H1 (cell line): ENCODE results near the gene NT5DC1. TPM values are rescaled to one million over a fixed set of nuclear protein-coding genes. Genes with fewer than 3 reads are reported as not detected.

Source experiments
- CTCF ChIA-PET: fragments of 300-600 bp; sonication (Branson Sonifier 250); formaldehyde crosslinking; loops from one replicate; lab custom pipeline; 2021; ENCODE audit not compliant: partially characterized antibody; lab: Charles Lee
- POLR2A ChIA-PET: fragments of 300-600 bp; sonication (Branson Sonifier 250); formaldehyde crosslinking; loops from one replicate; lab custom pipeline; 2021; ENCODE audit warnings: inconsistent platforms; ENCODE audit not compliant: partially characterized antibody; lab: Charles Lee
- DNase-seq, 2 experiments: peaks; one replicate each; pipeline versions ENCODE4 v3.0.0 to v3.0.0-alpha.2; 2010 to 2022; ENCODE audit warnings: low spot score in 2 of 2, low read depth in 1 of 2, mixed read lengths in 1 of 2
- FAIRE-seq: peaks from 2 replicates; lab custom pipeline; 2011; peaks lifted over from hg19 to GRCh38; lab: Jason Lieb, UNC
- H2AFZ ChIP-seq: 2 replicates; pipeline ENCODE4 v1.8.1; 2012; ENCODE audit warnings: low read length, inconsistent platforms
- H2AK5ac ChIP-seq: 2 replicates; pipeline ENCODE4 v1.6.1; 2013; ENCODE audit warnings: low read depth, low read length
- H2BK120ac ChIP-seq: replicated peaks from 2 replicates; pipeline ENCODE3; 2013; ENCODE audit warnings: low read depth, low read length, inconsistent platforms
- H2BK12ac ChIP-seq: 2 replicates; pipeline ENCODE4 v1.6.1; 2013; ENCODE audit warnings: low read depth, low read length
- H2BK15ac ChIP-seq: 2 replicates; pipeline ENCODE4 v1.6.1; 2013; ENCODE audit warnings: low read length
- H2BK20ac ChIP-seq: 2 replicates; pipeline ENCODE4 v1.6.1; 2013; ENCODE audit warnings: low read length
- H2BK5ac ChIP-seq: 2 replicates; pipeline ENCODE4 v1.6.1; 2013; ENCODE audit warnings: low read depth, low read length
- H3K14ac ChIP-seq: 2 replicates; pipeline ENCODE4 v1.6.1; 2013; ENCODE audit warnings: inconsistent platforms; ENCODE audit not compliant: insufficient read length
- H3K18ac ChIP-seq: 2 replicates; pipeline ENCODE4 v1.6.1; 2013; ENCODE audit warnings: low read length; ENCODE audit errors: extremely low read depth
- H3K23ac ChIP-seq: 2 replicates; pipeline ENCODE4 v1.6.1; 2013; ENCODE audit warnings: inconsistent platforms; ENCODE audit not compliant: insufficient read length
- H3K23me2 ChIP-seq: 2 replicates; pipeline ENCODE4 v1.6.1; 2013; ENCODE audit warnings: low read depth, low read length
- H3K27ac ChIP-seq: 2 replicates; pipeline ENCODE4 v1.6.1; 2011; ENCODE audit warnings: low read depth, low read length, inconsistent platforms
- H3K27me3 ChIP-seq, 4 experiments: replicated peaks in 1 of 4; 1 replicate in 1 of 4; 2 replicates in 3 of 4; pipeline versions ENCODE4 v1.6.1 to v1.8.1; 2011 to 2013; ENCODE audit warnings: low read length in 3 of 4, mild to moderate bottlenecking in 3 of 4, inconsistent platforms in 2 of 4, mixed read lengths in 2 of 4, moderate library complexity in 1 of 4; ENCODE audit not compliant: control insufficient read depth in 3 of 4, insufficient read depth in 3 of 4; ENCODE audit errors: extremely low read depth in 1 of 4
- H3K36me3 ChIP-seq, 4 experiments: 2 replicates each; pipeline versions ENCODE4 v1.6.1 to v1.8.1; 2011 to 2013; ENCODE audit warnings: mild to moderate bottlenecking in 4 of 4, low read length in 3 of 4, moderate library complexity in 2 of 4, control low read depth in 1 of 4, inconsistent platforms in 1 of 4; ENCODE audit not compliant: insufficient read depth in 4 of 4, control insufficient read depth in 2 of 4
- H3K4ac ChIP-seq: replicated peaks from 2 replicates; pipeline ENCODE3; 2013; ENCODE audit warnings: low read length, low read depth, mixed read lengths, inconsistent platforms; ENCODE audit not compliant: insufficient read length
- H3K4me1 ChIP-seq, 4 experiments: replicated peaks in 1 of 4; 1 replicate in 1 of 4; 2 replicates in 3 of 4; pipeline versions ENCODE4 v1.6.1 to v1.8.1; 2011 to 2013; ENCODE audit warnings: low read length in 3 of 4, inconsistent platforms in 2 of 4, mixed read lengths in 1 of 4; ENCODE audit not compliant: insufficient read depth in 4 of 4, control insufficient read depth in 3 of 4
- H3K4me2 ChIP-seq, 2 experiments: 2 replicates each; pipeline versions ENCODE4 v1.6.1 to v1.8.1; 2011 to 2013; ENCODE audit warnings: low read depth in 2 of 2, low read length in 2 of 2, control low read depth in 1 of 2, inconsistent platforms in 1 of 2, mild to moderate bottlenecking in 1 of 2; ENCODE audit not compliant: insufficient read depth in 1 of 2
- H3K4me3 ChIP-seq, 4 experiments: fragments of 200-600, 300-600 bp in 1 of 4; sonication (generic), shearing (Covaris generic), sonication (Bioruptor Twin) in 1 of 4; 2 replicates each; pipeline versions ENCODE4 v1.5.1 to v1.8.1; 2011 to 2016; ENCODE audit warnings: low read length in 4 of 4, low read depth in 3 of 4, control low read depth in 2 of 4, inconsistent platforms in 2 of 4, mild to moderate bottlenecking in 2 of 4, mixed read lengths in 1 of 4, moderate library complexity in 1 of 4; ENCODE audit not compliant: insufficient read depth in 2 of 4; ENCODE audit errors: extremely low read depth in 1 of 4
- H3K56ac ChIP-seq: replicated peaks from 2 replicates; pipeline ENCODE3; 2013; ENCODE audit warnings: low read depth, mild to moderate bottlenecking, mixed read lengths, low read length, inconsistent platforms; ENCODE audit not compliant: insufficient read length
- H3K79me1 ChIP-seq: 2 replicates; pipeline ENCODE4 v1.6.1; 2013; ENCODE audit warnings: low read depth, low read length, control low read depth
- H3K79me2 ChIP-seq, 2 experiments: 2 replicates each; pipeline versions ENCODE4 v1.6.1 to v1.8.1; 2012 to 2013; ENCODE audit warnings: low read length in 2 of 2, mild to moderate bottlenecking in 2 of 2, inconsistent platforms in 1 of 2; ENCODE audit not compliant: insufficient read depth in 2 of 2, control insufficient read depth in 1 of 2
- H3K9ac ChIP-seq, 4 experiments: replicated peaks in 1 of 4; 1 replicate in 1 of 4; 2 replicates in 3 of 4; pipeline versions ENCODE4 v1.6.1 to v1.8.1; 2011 to 2013; ENCODE audit warnings: low read depth in 3 of 4, low read length in 3 of 4, control low read depth in 2 of 4, mild to moderate bottlenecking in 2 of 4, moderate library complexity in 2 of 4, inconsistent platforms in 1 of 4; ENCODE audit errors: extremely low read depth in 1 of 4
- H3K9me3 ChIP-seq, 2 experiments: 2 replicates each; pipeline versions ENCODE4 v1.6.1 to v1.8.1; 2012 to 2013; ENCODE audit warnings: mild to moderate bottlenecking in 2 of 2, moderate library complexity in 2 of 2, control low read depth in 1 of 2, inconsistent platforms in 1 of 2, low read depth in 1 of 2, low read length in 1 of 2, mixed read lengths in 1 of 2; ENCODE audit not compliant: insufficient read depth in 2 of 2
- H4K20me1 ChIP-seq, 2 experiments: replicated peaks in 1 of 2; 2 replicates each; pipeline versions ENCODE3 to v1.8.1; 2011 to 2013; ENCODE audit warnings: inconsistent platforms in 2 of 2, low read length in 2 of 2, mild to moderate bottlenecking in 1 of 2; ENCODE audit not compliant: insufficient read depth in 2 of 2, control insufficient read depth in 1 of 2
- H4K5ac ChIP-seq: 2 replicates; pipeline ENCODE4 v1.6.1; 2013; ENCODE audit warnings: low read length, low read depth, mixed read lengths, inconsistent platforms; ENCODE audit not compliant: insufficient read length
- H4K8ac ChIP-seq: 2 replicates; pipeline ENCODE4 v1.8.0; 2013; ENCODE audit warnings: mild to moderate bottlenecking, moderate library complexity, low read length, inconsistent platforms; ENCODE audit not compliant: insufficient read depth; ENCODE audit errors: extremely low read depth
- H4K91ac ChIP-seq: replicated peaks from 2 replicates; pipeline ENCODE3; 2013; ENCODE audit warnings: low read length, mixed read lengths, inconsistent platforms; ENCODE audit not compliant: insufficient read length
- POLR2AphosphoS5 ChIP-seq: IDR thresholded peaks from 2 replicates; pipeline ENCODE4 v1.6.1; 2011; ENCODE audit warnings: low read depth, low read length
- TEAD4 ChIP-seq: IDR thresholded peaks from 2 replicates; pipeline ENCODE4 v1.6.1; 2012; ENCODE audit warnings: low read depth, low read length, inconsistent platforms, mixed read lengths
- WGBS, 2 experiments: shearing (Covaris generic) in 1 of 2; methylation state at CpG; one replicate each; pipeline versions ENCODE4 v1.1.6 to v1.1.7; 2013 to 2015; ENCODE audit warnings: low lambda C conversion rate in 2 of 2, mixed read lengths in 2 of 2, inconsistent platforms in 1 of 2, low coverage in 1 of 2, missing lambda C conversion rate in 1 of 2; ENCODE audit not compliant: insufficient replicate concordance in 2 of 2, insufficient coverage in 1 of 2, insufficient read length in 1 of 2; ENCODE audit errors: extremely low coverage in 1 of 2, missing lambda C conversion rate in 1 of 2; 5-methylcytosine and 5-hydroxymethylcytosine counted together
- polyA plus RNA-seq, 7 experiments: library from polyadenylated mRNA; depleted of rRNA in 3 of 7; stranded (reverse) in 5 of 7; unstranded in 2 of 7; fragments of >200 nt in 5 of 7; fragments of 200-250 nt in 2 of 7; gene quantifications; 1 replicate in 5 of 7; 2 replicates in 1 of 7; 4 replicates in 1 of 7; pipeline versions ENCODE4 v1.2.1 to v1.2.3, GENCODE V29; 2011 to 2013; ENCODE audit warnings: missing spikeins in 2 of 7, mixed read lengths in 2 of 7
- total RNA-seq: library from RNA; stranded (reverse); fragmentation: NEBNext Ultra II Directional; extraction: Animal tissue kit (Norgen Biotek cat#: 25700); gene quantifications from 2 replicates; pipeline ENCODE4 v1.2.1, GENCODE V29; 2021

The NT5DC1 gene
- total and polyA plus RNA-seq, 2 of the 8 experiments (the other 6 are each of a cell fraction or from before 2014, with no cell fraction given): 25.3 to 72.7 TPM

- H3K56ac ChIP-seq: no peak overlapping the region
- H3K9me3 ChIP-seq: no peaks in the 10 kb centered on the region
- no peak overlapping the region for H3K9ac ChIP-seq
- H3K36me3 ChIP-seq: no peaks in the 10 kb centered on the region
- H3K79me1 ChIP-seq: no peaks in the 10 kb centered on the region
- no peaks in the 10 kb centered on the region for H3K79me2 ChIP-seq
- DNase-seq: no peak
- no peak overlapping the region for H2BK120ac ChIP-seq
- H2AK5ac ChIP-seq: no peak overlapping the region
- no peak overlapping the region for H4K5ac ChIP-seq
- no peak overlapping the region for H2BK15ac ChIP-seq
- no peak overlapping the region for H4K91ac ChIP-seq
- H3K4me1 ChIP-seq: no peaks in the 10 kb centered on the region
- H3K18ac ChIP-seq: no peak overlapping the region
- H4K8ac ChIP-seq: no peak overlapping the region
- peak overlapping the region; percentile 42; the same call in 1 of the 2 replicates for H2AFZ ChIP-seq
- POLR2A ChIA-PET: interaction anchor here (1.1 kb wide), 2 partner anchors 26 to 32 kb away, joined by 3 read pairs; partner anchors contain the start of gene NT5DC1
- H2BK5ac ChIP-seq: no peak overlapping the region
- no peak overlapping the region for H2BK20ac ChIP-seq
- FAIRE-seq: no peak
- H2BK12ac ChIP-seq: no peak overlapping the region
- H3K4me3 ChIP-seq: no peak overlapping the region
- CTCF ChIA-PET: no interaction called here
- H3K4ac ChIP-seq: no peak overlapping the region
- no peaks in the 10 kb centered on the region for H3K23me2 ChIP-seq
- peaks cover 0 to 1% (median 0%) of the 10 kb centered on the region in 4 experiments; a peak in 1 of 7 replicates for H3K27me3 ChIP-seq
- no peak overlapping the region for H3K4me2 ChIP-seq
- no peak overlapping the region for H3K23ac ChIP-seq
- WGBS, 2 experiments: 85% methylated on average over 2 of the region's 2 CpGs; no CpG with 5 or more reads in 1 of the 2 experiments
- H3K14ac ChIP-seq: no peak overlapping the region
- H3K27ac ChIP-seq: no peak overlapping the region
- no peaks in the 10 kb centered on the region for H4K20me1 ChIP-seq
- TF ChIP-seq TEAD4 (no peak), POLR2AphosphoS5 (no peak)
These were observed 25.8 kb upstream of the NT5DC1 start for GRCh38 chr6:116074732-116075390.
